ENCODE data around the gene PLP1. TPM values are rescaled to one million over a fixed set of nuclear protein-coding genes. Genes with fewer than 3 reads are reported as not detected.
"Not testable (repeated sequence)": the region's sequence is repeated elsewhere in the genome, so short reads cannot be mapped to it uniquely, and the experiment has no call there.

The PLP1 gene
- total RNA-seq, 2 experiments from 2014 or later: not detected

DNA sequence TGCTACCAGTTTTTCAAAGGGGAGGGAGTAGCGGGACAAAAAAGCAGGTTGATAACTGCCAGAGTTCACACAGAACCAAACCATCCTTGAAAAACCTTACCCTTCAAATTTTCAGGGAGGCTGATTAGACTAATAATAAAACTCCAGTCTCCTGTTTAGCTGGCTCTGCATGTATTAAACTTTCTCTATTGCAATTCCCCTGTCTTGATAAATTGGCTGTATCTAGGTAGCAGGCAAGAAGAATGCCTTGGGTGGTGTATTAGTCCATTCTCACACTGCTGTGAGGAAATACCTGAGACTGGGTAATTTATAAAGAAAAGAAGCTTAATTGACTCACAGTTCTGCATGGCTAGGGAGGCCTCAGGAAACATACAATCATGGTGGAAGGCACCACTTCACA lies 18.1 kb upstream of the PLP1 start:
- POLR2A ChIA-PET: no interaction called here
- no peak overlapping the region for H3K27ac Mint-ChIP-seq
- no peaks in the 10 kb centered on the region for H3K27me3 Mint-ChIP-seq
- DNase-seq (no peak), ATAC-seq (ENCODE audit: low read depth) (no peak)
- no peaks in the 10 kb centered on the region for H3K36me3 Mint-ChIP-seq
- H3K9me3 Mint-ChIP-seq: peaks cover 2% of the 10 kb centered on the region
- H3K4me1 Mint-ChIP-seq: no peaks in the 10 kb centered on the region
- H3K4me3 Mint-ChIP-seq: no peak overlapping the region

DNA sequence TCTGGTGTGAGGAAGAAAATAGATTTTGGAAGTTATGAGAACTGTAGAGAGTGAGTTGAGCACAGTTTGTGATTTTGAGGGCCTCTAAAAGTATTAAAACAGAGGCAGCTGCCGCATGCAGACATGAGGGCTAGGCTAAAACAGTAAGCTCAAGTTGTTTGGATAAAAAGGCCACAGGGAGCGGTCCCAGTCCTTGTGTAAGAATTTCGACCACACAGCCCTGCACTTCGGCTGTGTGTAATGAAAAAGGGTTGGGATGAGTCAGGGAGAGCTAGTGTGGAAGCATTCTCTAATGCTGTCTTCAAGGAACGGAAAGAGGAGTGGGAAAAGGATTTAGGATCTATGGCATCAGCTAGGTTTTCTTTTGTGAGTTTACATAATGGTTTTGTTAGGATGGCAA lies 13.1 kb upstream of the PLP1 start:
- H3K4me3 Mint-ChIP-seq: not testable (repeated sequence)

DNA sequence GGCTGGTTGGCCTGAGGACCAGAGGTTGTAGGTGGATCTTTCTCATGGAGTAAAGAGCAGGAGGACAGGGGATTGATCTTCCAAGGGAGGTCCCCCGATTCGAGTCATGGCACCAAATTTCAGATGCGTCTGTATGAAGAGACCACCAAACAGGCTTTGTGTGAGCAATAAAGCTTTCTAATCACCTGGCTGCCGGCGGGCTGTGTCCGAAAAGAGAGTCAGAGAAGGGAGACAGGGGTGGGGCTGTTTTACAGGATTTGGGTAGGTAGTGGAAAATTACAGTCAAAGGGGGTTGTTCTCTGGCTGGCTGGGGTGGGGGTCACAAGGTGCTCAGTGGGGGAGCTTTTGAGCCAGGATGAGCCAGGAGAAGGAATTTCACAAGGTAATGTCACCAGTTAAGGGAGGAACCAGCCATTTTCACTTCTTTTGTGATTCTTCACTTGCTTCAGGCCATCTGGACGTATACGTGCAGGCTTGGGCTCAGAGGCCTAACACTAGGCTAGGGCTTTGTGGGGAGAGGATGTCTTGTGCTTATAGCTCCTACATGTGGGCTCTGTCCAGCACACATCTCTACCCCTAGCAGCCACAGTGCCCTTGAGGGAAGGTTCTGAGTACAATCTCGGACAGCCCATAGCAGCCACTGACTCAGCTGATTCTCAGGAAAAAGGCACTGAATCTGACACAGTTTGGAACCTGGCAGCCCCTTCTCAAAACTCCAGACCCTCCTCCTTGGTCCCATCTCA lies 9.7 kb upstream of the PLP1 start:
- ATAC-seq (ENCODE audit: low read depth); H3K4me3 Mint-ChIP-seq; H3K36me3 Mint-ChIP-seq; H3K4me1 Mint-ChIP-seq; POLR2A ChIA-PET; H3K27me3 Mint-ChIP-seq; H3K27ac Mint-ChIP-seq; DNase-seq; H3K9me3 Mint-ChIP-seq: not testable (repeated sequence)

More for the DNA sequence above, 13.1 kb upstream of the PLP1 start:
- ATAC-seq (ENCODE audit: low read depth); H3K27me3 Mint-ChIP-seq; H3K4me1 Mint-ChIP-seq; H3K9me3 Mint-ChIP-seq; H3K36me3 Mint-ChIP-seq; DNase-seq; POLR2A ChIA-PET; H3K27ac Mint-ChIP-seq: not testable (repeated sequence)

DNA sequence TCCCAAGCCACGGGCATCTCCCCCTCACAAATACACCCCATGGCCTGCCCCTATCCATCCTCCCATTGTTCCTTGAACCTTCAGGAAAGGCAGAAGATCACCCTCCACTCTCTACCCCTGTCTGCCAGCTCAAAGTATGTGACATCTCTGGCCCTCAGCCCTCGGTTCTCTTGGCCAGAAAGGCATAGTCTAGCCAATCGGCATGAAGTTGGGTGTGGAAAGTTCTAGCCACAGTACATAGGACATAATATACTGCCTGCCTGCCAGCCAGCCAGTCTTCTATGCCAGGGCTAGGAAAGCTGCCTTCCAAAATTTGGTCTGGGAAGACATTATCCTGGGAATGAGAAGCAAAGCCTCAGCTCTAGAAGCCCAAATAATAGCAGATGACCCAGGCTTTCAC lies 3.2 kb upstream of the PLP1 start:
- H3K36me3 Mint-ChIP-seq: no peaks in the 10 kb centered on the region
- no peak overlapping the region for H3K27ac Mint-ChIP-seq
- H3K4me3 Mint-ChIP-seq: no peak overlapping the region
- DNase-seq (no peak), ATAC-seq (ENCODE audit: low read depth) (no peak)
- H3K4me1 Mint-ChIP-seq: no peaks in the 10 kb centered on the region
- POLR2A ChIA-PET: no interaction called here
- peaks cover 9% of the 10 kb centered on the region for H3K27me3 Mint-ChIP-seq
- H3K9me3 Mint-ChIP-seq: no peaks in the 10 kb centered on the region

DNA sequence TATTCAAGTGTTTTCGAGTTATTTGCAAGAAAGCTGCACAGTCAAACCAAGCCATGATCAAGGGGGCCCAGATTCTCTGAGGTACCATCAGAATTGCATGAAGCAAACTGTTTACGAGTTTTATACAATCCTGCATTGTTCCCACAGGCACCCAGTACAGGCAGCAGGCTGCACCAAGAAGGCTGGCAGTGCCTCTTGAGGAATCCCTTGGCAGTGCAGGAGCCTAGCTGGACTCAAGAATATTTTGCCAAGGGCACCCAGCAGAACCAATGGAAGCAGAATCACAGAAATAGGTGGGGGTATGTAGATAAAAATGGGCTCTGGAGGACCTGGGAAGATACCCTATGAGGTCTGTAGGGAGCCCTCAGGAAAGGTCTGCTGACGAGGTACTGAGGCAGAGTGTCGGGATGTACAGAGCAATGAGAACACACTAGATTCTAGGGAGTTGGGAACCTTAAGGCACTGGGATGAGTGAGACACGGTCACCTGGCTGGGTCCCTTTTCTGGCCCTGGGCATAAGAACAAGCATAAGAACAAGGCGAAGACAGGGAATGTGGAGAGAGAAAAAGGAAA lies 2.5 kb upstream of the PLP1 start:
- no peaks in the 10 kb centered on the region for H3K36me3 Mint-ChIP-seq
- no peak overlapping the region for H3K4me3 Mint-ChIP-seq
- POLR2A ChIA-PET: no interaction called here
- no peaks in the 10 kb centered on the region for H3K9me3 Mint-ChIP-seq
- H3K27me3 Mint-ChIP-seq: peaks cover 9% of the 10 kb centered on the region
- ATAC-seq (ENCODE audit: low read depth) (no peak), DNase-seq (no peak)
- no peak overlapping the region for H3K27ac Mint-ChIP-seq
- no peaks in the 10 kb centered on the region for H3K4me1 Mint-ChIP-seq

DNA sequence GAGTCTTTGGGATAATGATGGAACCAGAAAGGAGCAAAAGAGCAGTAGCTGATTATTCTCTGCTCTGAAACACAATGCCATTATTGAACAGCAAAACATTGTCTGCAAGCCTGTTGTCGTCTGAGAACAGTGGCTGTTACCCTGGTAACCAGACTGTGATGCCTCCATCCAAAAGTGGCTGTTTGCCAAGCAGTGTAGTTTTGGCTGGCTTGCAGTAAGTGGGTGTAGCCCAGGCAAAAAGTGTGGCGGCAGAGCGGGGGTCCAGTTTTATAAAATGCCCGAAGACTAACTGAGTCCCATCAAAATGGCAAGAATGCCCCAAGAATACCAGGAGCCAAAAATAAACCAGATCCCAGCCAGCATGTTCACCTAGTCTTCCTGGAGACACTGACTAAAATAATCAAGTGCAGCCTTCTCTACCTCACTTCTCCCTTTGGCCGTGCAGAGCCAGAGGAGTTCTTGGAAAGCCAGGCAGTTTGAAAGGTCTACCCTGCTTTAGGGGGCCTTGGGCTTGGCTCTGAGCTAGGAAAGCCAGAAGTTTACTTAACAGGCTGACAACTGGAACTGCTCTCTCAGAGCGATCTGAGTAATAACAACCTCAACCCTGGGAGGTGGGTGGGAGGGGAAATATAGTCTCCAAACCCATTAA lies 2.6 kb downstream of the PLP1 start:
- Mint-ChIP-seq H3K4me1 (peaks cover 5% of the 10 kb centered on the region), H3K9me3 (no peaks in the 10 kb centered on the region), H3K27me3 (peaks cover 9% of the 10 kb centered on the region), H3K27ac (no peak overlapping the region), H3K4me3 (no peak overlapping the region), H3K36me3 (no peaks in the 10 kb centered on the region)
- ATAC-seq (ENCODE audit: low read depth) (no peak), DNase-seq (no peak)
- POLR2A ChIA-PET: no interaction called here

DNA sequence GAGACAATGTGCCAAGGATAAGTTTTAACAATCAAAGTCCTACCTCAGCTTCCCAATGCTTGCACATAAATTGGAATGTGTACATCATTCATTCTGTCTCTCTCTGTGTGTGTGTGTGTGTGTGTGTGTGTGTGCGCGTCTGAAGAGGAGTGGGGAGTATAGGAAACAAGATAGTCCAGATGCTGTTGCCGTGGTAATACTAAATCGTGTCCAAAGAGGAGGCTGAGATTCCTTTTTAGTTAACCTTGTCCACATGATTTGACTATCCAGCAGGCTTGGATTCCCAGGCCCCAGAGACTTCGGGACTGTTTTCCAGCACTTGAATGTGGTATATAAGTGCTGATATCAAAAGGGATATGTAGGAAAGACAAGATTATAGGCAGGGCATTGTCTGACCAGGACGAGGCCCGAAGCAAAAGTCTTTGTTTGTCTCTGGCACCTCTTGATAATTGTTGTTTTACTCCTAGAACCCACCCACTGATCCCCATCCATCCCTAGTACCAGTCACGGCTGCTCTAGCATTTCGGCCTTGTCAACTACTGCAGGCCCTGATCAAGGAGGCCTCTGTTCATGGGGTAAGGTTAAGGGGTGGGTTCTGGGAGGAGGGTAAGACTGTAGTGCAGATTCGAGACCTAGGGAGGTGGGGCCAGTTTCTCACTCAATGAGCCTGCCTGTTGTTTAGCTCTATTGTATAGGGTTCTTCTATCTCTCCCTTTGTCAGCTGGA lies 3.9 kb downstream of the PLP1 start:
- Mint-ChIP-seq H3K9me3 (no peaks in the 10 kb centered on the region), H3K4me1 (peaks cover 5% of the 10 kb centered on the region), H3K4me3 (no peak overlapping the region), H3K27me3 (peaks cover 6% of the 10 kb centered on the region), H3K27ac (no peak overlapping the region), H3K36me3 (no peaks in the 10 kb centered on the region)
- ATAC-seq (ENCODE audit: low read depth) (no peak), DNase-seq (no peak)
- POLR2A ChIA-PET: no interaction called here

DNA sequence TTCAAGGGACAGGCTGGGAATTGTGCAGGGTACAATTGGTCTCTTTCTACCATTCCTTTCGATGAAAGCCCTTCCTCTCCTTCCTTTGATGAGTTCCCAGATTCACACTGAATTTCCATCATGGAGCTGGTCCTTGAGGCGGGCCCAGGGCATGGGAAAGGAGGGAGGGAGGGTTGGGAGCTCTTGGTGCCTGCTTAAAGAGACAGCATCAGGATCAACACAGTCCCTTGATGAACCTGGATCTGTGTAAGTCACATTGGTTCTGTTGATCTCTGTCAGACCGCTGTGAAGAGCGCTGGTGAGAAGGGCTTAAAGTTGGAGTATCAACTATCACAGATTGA lies 4.4 kb downstream of the PLP1 start:
- Mint-ChIP-seq H3K4me1 (peaks cover 5% of the 10 kb centered on the region), H3K27ac (no peak overlapping the region), H3K27me3 (peaks cover 6% of the 10 kb centered on the region), H3K36me3 (no peaks in the 10 kb centered on the region), H3K9me3 (no peaks in the 10 kb centered on the region), H3K4me3 (no peak overlapping the region)
- DNase-seq: no peak
- POLR2A ChIA-PET: no interaction called here
- no peak for ATAC-seq (ENCODE audit: low read depth)

DNA sequence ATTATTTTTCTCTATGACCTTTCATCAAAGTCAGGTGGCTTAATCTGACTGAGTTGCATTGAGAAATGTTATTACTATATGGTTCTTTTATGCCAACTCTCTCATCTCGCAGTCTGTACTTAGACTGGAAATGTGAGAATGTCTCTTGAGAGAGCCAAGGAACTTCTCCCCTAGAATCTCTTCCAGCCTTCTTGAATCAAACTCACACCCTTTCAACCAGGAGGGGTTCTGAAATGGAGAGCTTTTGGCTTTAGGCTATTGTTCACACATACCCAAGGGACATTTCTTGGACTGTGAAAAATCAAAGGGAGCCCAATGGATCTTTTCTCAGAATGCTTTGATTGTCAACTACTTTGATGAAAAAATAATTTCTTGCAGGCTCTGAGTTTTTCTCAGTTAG lies 5.1 kb downstream of the PLP1 start:
- H3K27me3 Mint-ChIP-seq: peaks cover 6% of the 10 kb centered on the region
- ATAC-seq (ENCODE audit: low read depth): no peak
- no peaks in the 10 kb centered on the region for H3K9me3 Mint-ChIP-seq
- no peak overlapping the region for H3K27ac Mint-ChIP-seq
- no peak overlapping the region for H3K4me3 Mint-ChIP-seq
- DNase-seq: no peak
- H3K36me3 Mint-ChIP-seq: no peaks in the 10 kb centered on the region
- POLR2A ChIA-PET: no interaction called here
- H3K4me1 Mint-ChIP-seq: peaks cover 5% of the 10 kb centered on the region

DNA sequence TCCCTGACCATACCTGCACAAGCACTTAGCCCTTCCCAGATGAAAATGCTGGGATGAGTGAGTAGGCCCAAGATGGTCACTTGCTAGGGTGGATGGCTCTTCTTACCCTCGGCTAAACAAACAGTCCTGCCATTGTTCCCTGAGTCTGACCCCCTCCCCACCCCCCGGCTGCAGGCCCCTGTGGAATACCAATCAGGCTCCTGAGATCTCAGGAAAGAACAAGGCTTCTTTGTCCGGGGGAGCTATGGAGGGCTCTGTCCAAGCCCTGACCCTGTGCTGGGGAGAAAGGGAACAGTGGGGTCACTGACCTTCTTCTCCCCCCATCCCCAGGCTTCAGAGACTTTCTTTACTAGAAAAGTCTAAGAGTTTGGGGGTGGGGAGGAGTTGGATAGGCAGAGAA lies 6.0 kb downstream of the PLP1 start:
- DNase-seq (no peak), ATAC-seq (ENCODE audit: low read depth) (no peak)
- Mint-ChIP-seq H3K4me3 (no peak overlapping the region), H3K27me3 (peaks cover 3% of the 10 kb centered on the region), H3K36me3 (no peaks in the 10 kb centered on the region), H3K27ac (no peak overlapping the region), H3K4me1 (peaks cover 5% of the 10 kb centered on the region), H3K9me3 (no peaks in the 10 kb centered on the region)
- POLR2A ChIA-PET: no interaction called here

DNA sequence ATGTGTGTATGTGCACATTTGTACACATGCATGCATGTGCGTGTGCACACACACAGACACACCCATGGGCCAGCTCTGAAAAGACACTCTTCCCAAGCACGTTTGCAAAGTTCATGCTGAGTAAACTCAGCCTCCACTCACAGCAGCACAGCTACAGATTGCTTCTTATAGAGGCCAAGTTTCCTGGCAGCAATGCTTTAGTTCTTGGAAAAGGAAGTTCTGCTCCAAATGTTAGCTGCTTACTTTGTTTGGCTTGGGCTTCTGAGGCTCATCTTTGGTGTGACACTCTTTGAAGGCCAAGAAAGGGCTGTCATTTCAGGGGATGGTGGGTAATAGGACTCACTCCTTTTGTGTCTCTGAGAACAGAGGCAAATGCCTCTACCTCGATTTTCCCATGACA lies 6.6 kb downstream of the PLP1 start:
- POLR2A ChIA-PET: no interaction called here
- H3K4me3 Mint-ChIP-seq: no peak overlapping the region
- no peak overlapping the region for H3K27ac Mint-ChIP-seq

DNA sequence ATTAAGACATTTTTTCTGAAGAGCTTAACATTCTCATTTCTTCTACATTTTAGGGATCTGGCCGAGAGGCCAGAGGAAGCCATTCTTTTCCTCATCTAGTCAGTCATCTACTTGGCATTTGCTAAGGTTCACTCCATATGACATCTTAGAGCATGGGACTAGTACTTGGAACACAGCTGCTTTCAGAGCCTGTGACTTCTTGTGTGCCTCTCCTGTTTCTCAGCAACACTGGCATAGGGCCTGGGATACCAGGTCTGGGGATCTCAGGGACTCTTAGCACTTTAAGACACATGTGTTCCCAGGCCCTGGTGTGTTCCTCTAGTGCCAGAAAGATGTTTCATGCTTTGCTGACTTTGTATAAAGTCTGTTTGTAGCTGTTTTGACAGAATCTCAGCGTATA lies 7.3 kb downstream of the PLP1 start:
- POLR2A ChIA-PET: no interaction called here
- H3K27me3 Mint-ChIP-seq: no peaks in the 10 kb centered on the region
- ATAC-seq (ENCODE audit: low read depth): no peak
- H3K4me3 Mint-ChIP-seq: no peak overlapping the region
- H3K27ac Mint-ChIP-seq: no peak overlapping the region
- DNase-seq: no peak
- peaks cover 5% of the 10 kb centered on the region for H3K4me1 Mint-ChIP-seq
- H3K36me3 Mint-ChIP-seq: no peaks in the 10 kb centered on the region
- H3K9me3 Mint-ChIP-seq: no peaks in the 10 kb centered on the region

More for the DNA sequence above, 6.6 kb downstream of the PLP1 start:
- Mint-ChIP-seq H3K27me3 (peaks cover 3% of the 10 kb centered on the region), H3K36me3 (no peaks in the 10 kb centered on the region), H3K9me3 (no peaks in the 10 kb centered on the region), H3K4me1 (peaks cover 5% of the 10 kb centered on the region)
- ATAC-seq (ENCODE audit: low read depth) (no peak), DNase-seq (no peak)

DNA sequence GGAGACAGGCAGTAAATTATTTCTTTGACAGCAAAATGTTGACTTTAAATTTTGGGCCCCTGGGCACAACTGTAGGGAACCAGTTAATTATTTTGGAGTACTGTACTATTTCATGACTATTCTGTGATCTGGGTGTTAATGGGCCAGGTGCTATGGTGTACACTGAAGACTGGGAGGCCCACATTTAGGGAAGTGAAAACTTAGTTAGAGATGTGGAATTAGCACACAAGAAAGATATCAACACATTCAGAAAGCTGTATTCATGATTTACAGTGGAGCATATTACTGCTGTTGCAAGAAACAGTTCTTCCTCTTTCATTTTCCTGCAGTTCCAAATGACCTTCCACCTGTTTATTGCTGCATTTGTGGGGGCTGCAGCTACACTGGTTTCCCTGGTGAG lies 12.4 kb downstream of the PLP1 start:
- H3K27me3 Mint-ChIP-seq: no peaks in the 10 kb centered on the region
- H3K4me3 Mint-ChIP-seq: no peak overlapping the region
- H3K9me3 Mint-ChIP-seq: no peaks in the 10 kb centered on the region
- POLR2A ChIA-PET: no interaction called here
- DNase-seq (no peak), ATAC-seq (ENCODE audit: low read depth) (no peak)
- no peak overlapping the region for H3K27ac Mint-ChIP-seq
- H3K36me3 Mint-ChIP-seq: no peaks in the 10 kb centered on the region
- H3K4me1 Mint-ChIP-seq: no peaks in the 10 kb centered on the region

DNA sequence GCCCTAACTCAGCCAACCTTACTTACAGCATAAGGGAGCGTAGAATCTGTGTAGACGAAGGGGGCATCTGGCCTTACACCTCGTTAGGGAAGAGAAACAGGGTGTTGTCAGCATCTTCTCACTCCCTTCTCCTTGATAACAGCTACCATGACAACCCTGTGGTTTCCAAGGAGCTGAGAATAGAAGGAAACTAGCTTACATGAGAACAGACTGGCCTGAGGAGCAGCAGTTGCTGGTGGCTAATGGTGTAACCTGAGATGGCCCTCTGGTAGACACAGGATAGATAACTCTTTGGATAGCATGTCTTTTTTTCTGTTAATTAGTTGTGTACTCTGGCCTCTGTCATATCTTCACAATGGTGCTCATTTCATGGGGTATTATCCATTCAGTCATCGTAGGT lies 14.6 kb downstream of the PLP1 start:
- no peaks in the 10 kb centered on the region for H3K9me3 Mint-ChIP-seq
- H3K4me3 Mint-ChIP-seq: no peak overlapping the region
- DNase-seq (no peak), ATAC-seq (ENCODE audit: low read depth) (no peak)
- H3K27ac Mint-ChIP-seq: no peak overlapping the region
- H3K27me3 Mint-ChIP-seq: no peaks in the 10 kb centered on the region
- no peaks in the 10 kb centered on the region for H3K4me1 Mint-ChIP-seq
- H3K36me3 Mint-ChIP-seq: no peaks in the 10 kb centered on the region
- POLR2A ChIA-PET: no interaction called here

Measured in activated naive CD8-positive, alpha-beta T cell treated with anti-CD3 and anti-CD28 coated beads, Interleukin-2, amount 10 ng/mL, durations not matched to agents 7 days and 5 days (primary cell).